Measurements from ENCODE around the gene GBX1. TPM values are rescaled to one million over a fixed set of nuclear protein-coding genes. Genes with fewer than 3 reads are reported as not detected.

Gene GBX1
- total RNA-seq, 1 donor from 2014 or later: not detected

DNA sequence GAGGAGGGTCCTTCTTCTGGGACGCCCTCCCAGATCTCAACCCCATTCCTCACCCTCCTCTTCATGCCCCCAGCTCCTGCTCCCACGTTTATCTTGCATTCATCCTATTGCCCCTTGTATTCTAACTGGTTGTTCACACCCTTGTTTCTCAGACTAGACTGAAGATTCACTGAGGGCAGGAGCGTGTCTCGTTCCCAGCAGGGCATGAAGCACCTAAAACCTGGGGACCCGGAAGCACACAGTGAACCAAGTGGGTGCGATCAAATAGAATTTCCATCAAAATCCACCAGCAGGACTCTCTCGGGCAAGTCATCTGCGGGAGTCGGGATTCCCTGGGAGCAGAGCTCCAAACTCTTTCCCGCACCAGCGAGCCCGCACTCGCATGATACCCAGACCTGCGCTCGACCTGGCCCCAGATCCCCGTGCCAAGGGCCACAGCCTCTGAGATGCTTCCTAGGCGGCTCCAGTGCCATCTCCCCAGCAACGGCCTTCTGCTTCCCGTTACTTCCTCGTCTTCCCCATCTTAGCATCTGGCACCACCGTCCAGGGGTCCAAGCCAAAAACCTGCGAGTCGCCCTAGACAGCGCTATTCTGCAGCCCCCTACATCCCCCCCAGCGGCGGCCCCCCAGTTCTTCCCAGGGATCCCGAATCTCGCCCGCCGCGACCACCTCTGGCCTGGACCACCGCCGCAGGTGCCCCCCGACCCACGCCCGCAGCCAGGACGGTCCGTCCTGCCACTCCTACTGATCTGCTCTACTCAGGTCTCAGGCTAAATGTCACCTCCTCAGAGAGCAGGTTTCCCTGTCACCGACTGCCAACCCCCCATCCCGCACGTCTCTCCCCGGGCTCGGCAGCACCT, 6.1 kb upstream of the GBX1 start:
- DNase-seq (ENCODE audit: low spot score): no peak
- Mint-ChIP-seq H3K4me1 (peaks cover 4% of the 10 kb centered on the region), H3K27me3 (ENCODE audit: insufficient read depth, low read depth) (peaks cover 54% of the 10 kb centered on the region), H3K36me3 (no peaks in the 10 kb centered on the region), H3K9me3 (peaks cover 22% of the 10 kb centered on the region), H3K4me3 (no peak overlapping the region), H3K27ac (no peak overlapping the region)
- Histone ChIP-seq H3K9ac (no peak overlapping the region), H2AFZ (replicated peaks) (no peak overlapping the region), H3K27ac (no peak overlapping the region), H3K4me1 (peaks cover 8% of the 10 kb centered on the region), H3K4me3 (no peak overlapping the region), H3K4me2 (no peak overlapping the region), H3K79me2 (ENCODE audit: low read depth) (no peaks in the 10 kb centered on the region), H3K9me3 (ENCODE audit: low read depth) (no peaks in the 10 kb centered on the region), H3K27me3 (peaks cover 90% of the 10 kb centered on the region), H4K20me1 (ENCODE audit: low read depth) (peaks cover 7% of the 10 kb centered on the region), H3F3A (ENCODE audit: low read depth) (peaks cover 13% of the 10 kb centered on the region), H3K36me3 (no peaks in the 10 kb centered on the region)
- TF ChIP-seq, protein P1, sequence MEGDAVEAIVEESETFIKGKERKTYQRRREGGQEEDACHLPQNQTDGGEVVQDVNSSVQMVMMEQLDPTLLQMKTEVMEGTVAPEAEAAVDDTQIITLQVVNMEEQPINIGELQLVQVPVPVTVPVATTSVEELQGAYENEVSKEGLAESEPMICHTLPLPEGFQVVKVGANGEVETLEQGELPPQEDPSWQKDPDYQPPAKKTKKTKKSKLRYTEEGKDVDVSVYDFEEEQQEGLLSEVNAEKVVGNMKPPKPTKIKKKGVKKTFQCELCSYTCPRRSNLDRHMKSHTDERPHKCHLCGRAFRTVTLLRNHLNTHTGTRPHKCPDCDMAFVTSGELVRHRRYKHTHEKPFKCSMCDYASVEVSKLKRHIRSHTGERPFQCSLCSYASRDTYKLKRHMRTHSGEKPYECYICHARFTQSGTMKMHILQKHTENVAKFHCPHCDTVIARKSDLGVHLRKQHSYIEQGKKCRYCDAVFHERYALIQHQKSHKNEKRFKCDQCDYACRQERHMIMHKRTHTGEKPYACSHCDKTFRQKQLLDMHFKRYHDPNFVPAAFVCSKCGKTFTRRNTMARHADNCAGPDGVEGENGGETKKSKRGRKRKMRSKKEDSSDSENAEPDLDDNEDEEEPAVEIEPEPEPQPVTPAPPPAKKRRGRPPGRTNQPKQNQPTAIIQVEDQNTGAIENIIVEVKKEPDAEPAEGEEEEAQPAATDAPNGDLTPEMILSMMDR (IDR thresholded peaks at IDR 0.05): no peak
- TF ChIP-seq EZH2phosphoT487 (IDR thresholded peaks at IDR 0.05): no peak

DNA sequence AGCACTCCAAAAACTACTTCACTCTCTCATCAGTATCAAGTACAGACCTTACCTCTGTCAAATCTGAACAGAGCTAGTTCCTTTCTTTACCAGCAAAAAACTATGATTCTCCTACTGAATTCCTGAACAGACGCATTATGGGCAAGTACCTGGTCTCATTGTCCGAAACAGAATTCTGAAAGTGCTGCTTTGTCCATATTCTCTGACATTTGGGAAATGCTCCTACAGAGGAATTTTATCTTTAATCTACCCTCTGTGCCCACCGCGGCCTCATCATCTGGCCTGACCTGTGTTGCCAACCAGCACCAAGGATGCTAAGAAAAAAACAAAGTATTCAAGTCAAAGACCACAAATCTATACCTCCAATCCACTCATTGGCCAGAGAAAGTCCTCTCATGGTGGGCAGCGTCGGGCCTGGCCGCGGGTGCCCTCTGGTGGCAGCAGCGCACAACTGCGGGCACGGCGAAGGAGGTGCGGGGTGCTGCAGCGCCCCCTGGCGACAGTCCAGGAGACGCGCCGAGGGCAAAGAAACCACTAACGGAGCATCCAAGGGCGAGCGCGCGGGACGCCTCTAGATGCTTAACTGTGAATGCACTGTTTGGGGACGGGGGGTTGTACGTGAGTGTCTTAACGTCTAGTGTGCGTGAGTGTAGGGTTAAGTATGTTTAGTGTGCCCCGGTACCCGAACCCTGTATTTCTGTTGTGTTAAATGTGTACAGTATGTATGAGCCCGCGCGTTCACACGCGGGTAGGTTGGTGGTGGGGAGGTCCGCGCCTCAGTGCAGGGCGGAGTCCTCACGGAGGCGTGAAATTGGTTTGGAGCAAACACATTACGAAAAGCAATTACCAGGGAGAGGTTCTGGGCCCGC, 5.0 kb upstream of the GBX1 start:
- TF ChIP-seq EZH2 (IDR thresholded peaks at IDR 0.05) (peak; percentile 51), EZH2phosphoT487 (IDR thresholded peaks at IDR 0.05) (no peak)
- TF ChIP-seq, protein P1 (IDR thresholded peaks at IDR 0.05): peak; percentile 100
- H3K27ac Mint-ChIP-seq: no peak overlapping the region
- Histone ChIP-seq H3K4me3 (no peak overlapping the region), H3K79me2 (ENCODE audit: low read depth) (no peaks in the 10 kb centered on the region), H3K9ac (no peak overlapping the region), H3K9me3 (ENCODE audit: low read depth) (no peaks in the 10 kb centered on the region), H3K27me3 (peaks cover 94% of the 10 kb centered on the region), H3F3A (ENCODE audit: low read depth) (peaks cover 22% of the 10 kb centered on the region), H2AFZ (replicated peaks) (no peak overlapping the region), H3K36me3 (no peaks in the 10 kb centered on the region), H3K27ac (no peak overlapping the region), H4K20me1 (ENCODE audit: low read depth) (peaks cover 12% of the 10 kb centered on the region), H3K4me2 (no peak overlapping the region), H3K4me1 (peaks cover 10% of the 10 kb centered on the region)
- H3K4me1 Mint-ChIP-seq: peaks cover 7% of the 10 kb centered on the region
- peak; percentile 84 for DNase-seq (ENCODE audit: low spot score)
- peak overlapping the region; percentile 41 for H3K4me3 Mint-ChIP-seq
- H3K27me3 Mint-ChIP-seq (ENCODE audit: insufficient read depth, low read depth): peaks cover 58% of the 10 kb centered on the region
- no peaks in the 10 kb centered on the region for H3K36me3 Mint-ChIP-seq
- peaks cover 22% of the 10 kb centered on the region for H3K9me3 Mint-ChIP-seq

GRCh38 chr7:151168787-151169162, 1.3 kb upstream of the GBX1 start:
- Mint-ChIP-seq H3K4me3 (peak overlapping the region; percentile 71), H3K27ac (no peak overlapping the region), H3K9me3 (peaks cover 11% of the 10 kb centered on the region), H3K27me3 (ENCODE audit: insufficient read depth, low read depth) (peaks cover 45% of the 10 kb centered on the region), H3K36me3 (no peaks in the 10 kb centered on the region), H3K4me1 (peaks cover 11% of the 10 kb centered on the region)
- Histone ChIP-seq H3K27ac (no peak overlapping the region), H3K36me3 (no peaks in the 10 kb centered on the region), H3F3A (ENCODE audit: low read depth) (peaks cover 22% of the 10 kb centered on the region), H3K79me2 (ENCODE audit: low read depth) (no peaks in the 10 kb centered on the region), H3K9me3 (ENCODE audit: low read depth) (no peaks in the 10 kb centered on the region), H4K20me1 (ENCODE audit: low read depth) (peaks cover 24% of the 10 kb centered on the region), H3K4me1 (peaks cover 10% of the 10 kb centered on the region), H2AFZ (replicated peaks) (no peak overlapping the region), H3K27me3 (peaks cover 99% of the 10 kb centered on the region), H3K4me2 (peak overlapping the region; percentile 97), H3K9ac (no peak overlapping the region), H3K4me3 (no peak overlapping the region)
- peak; percentile 39 for DNase-seq (ENCODE audit: low spot score)
- TF ChIP-seq, protein P1 (IDR thresholded peaks at IDR 0.05): no peak
- TF ChIP-seq EZH2phosphoT487 (IDR thresholded peaks at IDR 0.05) (no peak), EZH2 (IDR thresholded peaks at IDR 0.05) (no peak)

Data from neural progenitor cell (in vitro differentiated cells).